Measurements from ENCODE around the gene ARHGAP22.

ARHGAP22 gene

GRCh38 chr10:48418189-48418788, 186.6 kb downstream of the ARHGAP22 start:
- no peak for DNase-seq (ENCODE audit: low read depth)

- DNase-seq (ENCODE audit: low read depth), result no peak
Observed at GRCh38 chr10:48417374-48417773, 187.5 kb downstream of the ARHGAP22 start.

- DNase-seq (ENCODE audit: low read depth), result no peak
Observed at GRCh38 chr10:48416584-48417232, 188.2 kb downstream of the ARHGAP22 start.

GRCh38 chr10:48414778-48415177, 190.1 kb downstream of the ARHGAP22 start:
- DNase-seq (ENCODE audit: low read depth), result no peak

GRCh38 chr10:48414160-48414559, 190.7 kb downstream of the ARHGAP22 start:
- no peak for DNase-seq (ENCODE audit: low read depth)

- no peak for DNase-seq (ENCODE audit: low read depth)
Observed at GRCh38 chr10:48412933-48413332, 191.9 kb downstream of the ARHGAP22 start.

GRCh38 chr10:48412081-48412480, 192.8 kb downstream of the ARHGAP22 start:
- no peak for DNase-seq (ENCODE audit: low read depth)

GRCh38 chr10:48411510-48411909, 193.4 kb downstream of the ARHGAP22 start:
- no peak for DNase-seq (ENCODE audit: low read depth)

GRCh38 chr10:48410503-48410902, 194.4 kb downstream of the ARHGAP22 start:
- no peak for DNase-seq (ENCODE audit: low read depth)

GRCh38 chr10:48406658-48407057, 198.2 kb downstream of the ARHGAP22 start:
- DNase-seq (ENCODE audit: low read depth), result no peak

- no peak for DNase-seq (ENCODE audit: low read depth)
Observed at GRCh38 chr10:48406204-48406603, 198.7 kb downstream of the ARHGAP22 start.

GRCh38 chr10:48404646-48405045, 200.2 kb downstream of the ARHGAP22 start:
- DNase-seq (ENCODE audit: low read depth), result no peak

- no peak for DNase-seq (ENCODE audit: low read depth)
Observed at GRCh38 chr10:48400850-48401220, 204.0 kb downstream of the ARHGAP22 start.

- DNase-seq (ENCODE audit: low read depth), result no peak
Observed at GRCh38 chr10:48400129-48400849, 204.6 kb downstream of the ARHGAP22 start.

- DNase-seq (ENCODE audit: low read depth), result no peak
Observed at GRCh38 chr10:48399551-48399950, 205.3 kb downstream of the ARHGAP22 start.

- no peak for DNase-seq (ENCODE audit: low read depth)
Observed at GRCh38 chr10:48399056-48399541, 205.8 kb downstream of the ARHGAP22 start.

GRCh38 chr10:48398261-48398660, 206.6 kb downstream of the ARHGAP22 start:
- no peak for DNase-seq (ENCODE audit: low read depth)
